OCI-M2 (cell line): ENCODE data around the gene NAAA.
"Not testable (repeated sequence)": the region's sequence is repeated elsewhere in the genome, so short reads cannot be mapped to it uniquely, and the experiment has no call there.

Experiments
- DNase-seq: peaks from one replicate; lab custom pipeline; 2025; ENCODE audit not compliant: unreplicated experiment; lab: John Stamatoyannopoulos, UW

NAAA gene

DNA sequence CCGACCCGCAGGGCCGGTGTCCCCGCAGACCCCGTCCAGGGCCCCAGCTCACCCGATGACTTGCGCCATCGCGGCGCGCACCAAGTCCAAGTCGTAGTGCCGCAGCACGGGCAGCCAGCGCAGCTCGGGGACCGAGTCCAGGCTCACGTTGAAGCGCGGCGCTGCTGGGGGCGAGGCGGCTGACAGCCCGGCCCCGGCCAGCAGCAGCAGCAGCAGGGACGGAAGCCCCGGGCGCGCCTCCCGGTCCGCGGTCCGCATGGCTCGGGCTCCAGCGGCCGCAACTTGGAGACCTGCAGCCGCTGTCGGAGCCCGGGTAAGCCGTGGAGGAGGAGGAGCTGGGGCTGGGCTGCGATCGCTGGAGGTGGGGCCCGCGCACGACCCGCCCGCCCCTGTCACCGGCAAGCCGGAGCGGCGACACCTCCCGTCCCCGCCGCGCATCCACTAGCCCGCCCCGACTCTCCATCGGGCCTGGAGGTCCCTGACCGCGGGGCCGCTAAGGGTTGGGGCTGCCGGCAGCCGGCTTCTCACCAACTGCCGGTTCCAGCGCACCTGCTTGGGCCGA lies at the start of gene NAAA:
NAAA (minus strand) TSS at position 322 of the 562 bp plus-strand sequence; CDS start at position 258, 64 bp downstream.
- DNase-seq, result no peak

DNA sequence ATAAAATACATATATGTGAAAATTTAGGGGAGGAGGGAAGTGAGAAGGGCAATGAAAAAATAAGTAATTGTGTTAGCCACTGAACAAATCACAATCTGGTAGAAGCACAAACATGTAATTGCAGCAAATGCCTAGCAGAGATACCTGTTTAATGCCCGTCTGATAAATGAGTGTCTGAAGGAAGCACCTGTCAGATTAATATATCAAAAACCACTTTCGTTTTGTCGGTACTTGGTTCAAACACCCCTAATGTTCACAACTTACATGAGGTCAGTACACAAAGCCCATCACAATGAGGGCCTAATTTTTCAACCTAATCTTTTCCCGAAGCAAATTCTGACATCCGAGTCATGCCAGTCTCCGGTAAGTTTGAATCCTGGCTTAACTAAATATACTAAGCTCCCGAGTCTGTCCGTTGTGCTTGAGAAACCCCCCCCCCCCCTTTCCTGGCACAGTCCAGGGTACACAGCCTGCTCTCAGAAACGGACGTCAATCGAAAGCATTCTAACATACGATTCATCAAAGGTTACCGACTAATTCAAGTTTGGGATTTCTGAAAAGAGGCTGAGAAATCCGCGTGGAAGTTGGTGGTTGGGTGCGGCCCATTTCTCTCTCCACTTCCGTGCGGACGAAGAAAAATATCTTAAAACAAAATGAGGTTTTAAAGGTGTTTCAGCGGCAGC lies 49.2 kb upstream of the NAAA start:
- no peak for DNase-seq

DNA sequence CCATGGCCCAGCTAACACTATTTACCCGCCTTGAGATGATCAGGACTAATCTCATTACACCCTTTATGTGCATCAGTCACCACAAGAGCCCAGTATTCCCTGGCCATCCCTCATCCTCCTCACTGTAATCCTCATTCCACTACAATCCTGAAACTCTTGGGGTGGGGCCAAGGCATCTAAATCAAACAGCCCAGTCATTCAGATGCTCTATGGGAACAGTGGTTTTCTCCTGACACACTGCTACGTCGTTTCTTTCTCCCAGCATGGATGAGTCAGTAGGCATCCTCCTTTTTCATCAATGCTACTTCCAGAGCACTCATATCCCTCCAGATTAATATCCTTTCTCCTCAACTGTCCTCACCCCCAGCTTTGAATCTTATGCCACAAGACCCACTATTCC lies 44.3 kb upstream of the NAAA start:
- no peak for DNase-seq

DNA sequence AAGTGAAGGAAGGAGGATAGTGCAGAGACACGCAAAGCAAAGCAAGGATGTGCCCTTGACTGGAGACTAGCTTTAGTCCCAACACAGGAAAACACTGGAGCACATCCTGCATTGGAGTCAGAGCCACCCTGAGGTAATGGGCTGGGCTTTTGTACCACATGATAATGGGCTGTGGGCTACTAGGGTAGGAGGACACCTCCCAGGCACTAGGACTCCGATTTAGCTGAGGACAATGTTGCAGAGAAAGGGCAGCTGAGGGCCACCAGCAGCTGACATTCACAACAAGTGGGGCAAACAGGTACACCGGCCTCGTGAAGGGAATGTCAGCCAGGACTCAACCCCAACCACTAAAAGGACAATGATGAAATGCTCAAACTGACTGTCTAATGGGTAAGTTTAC lies 39.8 kb upstream of the NAAA start:
- DNase-seq, result no peak

- no peak for DNase-seq
Measured at GRCh38 chr4:75976177-75976576, 35.4 kb upstream of the NAAA start.

GRCh38 chr4:75973766-75974165 lies 33.0 kb upstream of the NAAA start:
- DNase-seq, result no peak

DNA sequence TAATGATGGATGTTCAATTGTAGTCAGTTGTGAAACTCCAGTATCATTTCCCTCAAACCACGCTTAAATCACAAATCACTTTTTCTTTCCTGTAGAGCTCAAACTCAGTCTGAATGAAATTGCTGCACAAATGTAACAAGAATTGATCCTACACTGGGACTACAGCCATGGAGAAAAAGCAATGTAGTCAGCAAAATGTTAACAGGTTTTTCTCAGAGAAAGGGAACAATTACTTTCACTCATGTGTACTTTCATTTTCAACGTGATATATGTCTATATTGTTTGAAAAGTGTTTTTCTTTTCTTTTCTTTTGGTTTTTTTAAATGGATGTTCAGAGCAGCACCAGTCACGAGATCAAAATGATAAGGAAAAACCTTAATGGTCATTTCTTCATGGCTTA lies 27.3 kb upstream of the NAAA start:
- no peak for DNase-seq

- DNase-seq, result no peak
Measured at GRCh38 chr4:75963558-75963957, 22.7 kb upstream of the NAAA start.

- DNase-seq, result not testable (repeated sequence)
Measured at GRCh38 chr4:75962072-75962471, 21.3 kb upstream of the NAAA start.

- DNase-seq, result not testable (repeated sequence)
Measured at GRCh38 chr4:75958546-75958945, 17.7 kb upstream of the NAAA start.

GRCh38 chr4:75954811-75955210 lies 14.0 kb upstream of the NAAA start:
- not testable (repeated sequence) for DNase-seq

GRCh38 chr4:75953509-75953908 lies 12.7 kb upstream of the NAAA start:
- no peak for DNase-seq

DNA sequence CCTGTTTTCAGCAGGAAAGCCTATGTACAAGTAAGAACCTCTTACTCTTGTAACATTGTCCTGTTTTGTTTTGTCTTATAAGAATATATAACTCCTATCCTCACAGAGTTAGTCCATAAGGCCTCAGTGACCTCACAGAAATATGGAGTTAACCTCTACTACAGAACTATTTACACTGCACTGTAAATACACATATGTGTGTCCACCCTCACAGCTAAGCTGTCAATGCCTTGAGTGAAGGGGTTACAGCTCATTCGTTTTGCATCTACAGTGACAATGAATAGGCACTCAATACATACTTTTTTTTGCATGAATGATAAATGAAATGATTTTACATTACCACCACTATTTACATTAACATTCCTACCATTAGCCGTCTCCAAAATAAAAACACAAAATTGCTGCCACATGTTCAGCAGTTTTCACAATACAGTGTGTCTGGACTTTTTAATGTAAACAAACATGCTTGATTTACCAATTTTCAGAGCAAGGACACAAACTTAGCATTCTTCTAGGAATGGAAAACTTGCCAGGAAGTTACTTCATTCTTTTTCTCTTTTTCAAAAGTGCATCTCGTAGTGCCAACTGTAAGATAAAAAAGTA lies 9.5 kb upstream of the NAAA start:
- DNase-seq, result no peak

DNA sequence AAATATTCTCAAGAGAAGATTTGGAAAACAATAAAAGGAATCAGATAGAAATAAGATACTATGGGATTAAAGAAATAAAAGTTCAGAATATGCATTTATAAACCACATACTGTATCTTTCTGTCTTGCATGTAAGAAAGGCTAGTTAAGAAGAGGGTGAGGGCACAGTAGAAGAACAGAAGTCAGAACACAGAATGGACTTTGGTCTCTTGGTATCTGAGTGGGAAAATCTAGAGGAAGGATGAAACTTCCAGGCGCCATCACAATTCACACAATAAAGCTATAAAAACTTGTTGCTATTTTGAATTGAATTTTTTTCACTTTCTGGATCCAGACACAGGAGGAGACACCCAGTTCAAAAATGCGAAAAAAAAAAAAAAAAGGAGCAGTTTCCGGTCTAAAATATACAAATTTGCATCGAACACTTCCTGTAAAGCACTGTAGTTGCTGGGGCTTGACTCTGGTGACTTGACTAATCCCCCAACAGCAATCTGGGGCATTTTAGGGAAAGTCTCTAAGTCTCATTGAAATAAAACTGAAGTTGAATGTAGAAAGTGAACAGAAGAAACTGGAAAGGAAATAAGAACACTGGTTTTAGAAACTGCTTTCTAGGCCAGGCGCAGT lies 8.1 kb upstream of the NAAA start:
- no peak for DNase-seq

GRCh38 chr4:75939890-75940691 lies 722 bp downstream of the NAAA start:
- no peak for DNase-seq

DNA sequence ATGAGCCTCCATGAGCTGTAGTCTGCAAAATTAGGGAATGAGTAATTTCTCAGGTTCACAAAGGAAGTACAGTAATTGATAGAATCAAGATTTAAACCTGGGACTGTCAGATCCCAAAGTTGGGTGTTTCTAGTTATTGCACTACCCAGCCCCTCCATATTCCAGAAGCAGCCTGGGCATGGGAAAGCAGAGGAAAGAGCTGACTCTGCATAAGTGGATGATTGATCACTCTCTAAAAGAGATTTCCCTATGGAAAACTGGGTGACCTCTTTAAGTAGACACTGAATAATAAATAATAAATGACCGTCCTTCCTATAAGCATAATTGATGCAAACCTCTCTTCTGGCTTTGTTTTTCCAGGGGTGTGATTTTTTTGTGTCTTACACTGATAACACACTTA lies 5.2 kb downstream of the NAAA start:
- no peak for DNase-seq

DNA sequence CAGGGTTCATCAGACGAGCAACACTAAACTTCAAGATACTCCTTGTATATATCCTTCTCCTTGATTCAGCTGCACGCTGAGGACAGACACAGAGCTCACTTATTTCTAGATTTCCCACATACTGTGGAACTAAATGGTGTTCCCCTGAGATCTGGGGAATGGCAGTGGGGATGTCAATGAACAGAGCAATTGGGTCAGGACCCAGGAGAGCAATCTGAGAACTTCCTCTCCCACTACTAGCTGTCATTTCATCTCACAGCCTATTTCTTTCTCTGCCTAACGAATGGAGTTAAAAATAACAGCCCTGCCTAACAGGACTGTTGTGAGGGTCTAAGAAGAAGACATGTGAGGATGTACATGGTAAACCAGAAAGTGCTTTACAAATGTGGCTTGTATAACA lies 10.7 kb downstream of the NAAA start:
- DNase-seq, result no peak

- DNase-seq, result not testable (repeated sequence)
Measured at GRCh38 chr4:75924916-75925315, 15.9 kb downstream of the NAAA start.

DNA sequence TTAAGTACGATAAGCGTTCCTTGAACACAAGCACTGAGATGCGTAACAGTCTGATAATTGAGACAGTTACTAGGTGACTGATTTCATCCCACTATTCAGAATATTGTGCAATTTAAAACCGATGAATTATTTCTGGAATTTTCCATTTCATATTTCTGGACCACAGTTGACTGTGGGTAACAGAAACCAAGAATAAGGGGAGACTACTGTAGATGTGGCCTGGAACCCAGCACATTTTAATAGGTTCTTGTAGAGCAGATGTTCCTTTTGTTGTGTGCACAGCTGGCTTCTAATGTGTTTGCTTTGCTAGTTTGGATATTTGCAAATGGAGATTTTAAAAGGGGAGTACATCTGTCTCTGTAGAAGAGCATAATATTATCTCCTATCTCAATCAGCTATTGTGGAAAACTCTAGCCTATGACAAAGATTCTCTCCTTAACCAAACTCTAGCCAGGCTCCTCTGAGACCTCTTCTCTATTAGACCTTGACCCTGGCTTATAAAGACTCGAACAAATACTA lies 16.4 kb downstream of the NAAA start:
- DNase-seq, result no peak

GRCh38 chr4:75922588-75922987 lies 18.2 kb downstream of the NAAA start:
- no peak for DNase-seq

DNA sequence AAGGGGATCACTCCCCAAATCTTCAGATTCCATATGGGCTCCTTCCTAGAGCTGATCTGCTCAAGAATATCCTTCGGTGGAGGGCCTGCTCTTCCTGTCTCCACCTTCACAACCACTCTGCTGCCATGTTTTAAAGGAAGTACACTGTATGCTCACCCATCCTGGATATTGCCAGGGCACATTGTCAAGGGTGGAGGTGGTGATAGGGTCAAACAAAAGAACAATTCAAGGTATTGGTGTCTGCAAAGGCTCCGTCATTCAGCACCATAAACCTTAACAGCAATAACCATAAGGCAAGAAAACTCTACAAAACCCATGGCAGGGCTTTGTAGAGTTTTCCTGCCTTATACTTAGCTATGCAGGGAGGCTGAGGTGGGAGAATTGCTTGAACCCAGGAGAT lies 18.9 kb downstream of the NAAA start:
- no peak for DNase-seq
